ENCODE measurements around the gene ELP2.
"Not testable (repeated sequence)": the region's sequence is repeated elsewhere in the genome, so short reads cannot be mapped to it uniquely, and the experiment has no call there.

ELP2 gene

DNA sequence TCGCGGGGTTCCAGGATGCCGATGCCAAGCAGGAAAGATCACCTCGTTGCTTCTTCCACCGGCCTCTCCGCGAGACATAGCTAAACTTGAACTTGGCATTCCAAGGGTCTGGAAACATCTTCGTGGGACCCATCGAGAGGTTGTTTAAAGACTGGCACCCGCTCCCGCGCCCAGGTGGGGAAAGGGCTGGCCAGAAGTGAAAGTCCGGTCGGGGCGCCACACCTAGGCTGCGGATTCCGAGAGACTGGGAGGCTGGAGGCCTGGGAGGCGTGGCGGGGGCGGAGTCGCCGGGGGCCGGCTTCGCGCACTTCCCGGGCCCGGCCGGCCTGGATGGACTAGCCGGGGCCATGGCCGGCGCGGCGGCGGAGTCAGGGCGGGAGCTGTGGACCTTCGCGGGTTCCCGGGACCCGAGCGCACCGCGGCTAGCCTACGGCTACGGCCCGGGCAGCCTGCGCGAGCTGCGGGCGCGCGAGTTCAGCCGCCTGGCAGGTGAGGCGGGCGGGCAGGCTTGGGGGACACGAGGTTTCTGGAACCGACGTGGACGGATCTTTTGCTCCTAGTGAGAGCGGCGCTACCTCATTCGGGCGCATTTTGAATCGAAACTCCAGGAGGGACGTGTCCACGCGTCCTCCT, 57.6 kb downstream of the ELP2 start, which contains the start of gene MOCOS:
Gene MOCOS (plus strand): TSS at position 305 of the 633 bp plus-strand sequence. CDS start 43 bp downstream, at position 348.
- no peak for DNase-seq (ENCODE audit: low read depth in 2 of 2, low spot score in 1 of 2)

DNA sequence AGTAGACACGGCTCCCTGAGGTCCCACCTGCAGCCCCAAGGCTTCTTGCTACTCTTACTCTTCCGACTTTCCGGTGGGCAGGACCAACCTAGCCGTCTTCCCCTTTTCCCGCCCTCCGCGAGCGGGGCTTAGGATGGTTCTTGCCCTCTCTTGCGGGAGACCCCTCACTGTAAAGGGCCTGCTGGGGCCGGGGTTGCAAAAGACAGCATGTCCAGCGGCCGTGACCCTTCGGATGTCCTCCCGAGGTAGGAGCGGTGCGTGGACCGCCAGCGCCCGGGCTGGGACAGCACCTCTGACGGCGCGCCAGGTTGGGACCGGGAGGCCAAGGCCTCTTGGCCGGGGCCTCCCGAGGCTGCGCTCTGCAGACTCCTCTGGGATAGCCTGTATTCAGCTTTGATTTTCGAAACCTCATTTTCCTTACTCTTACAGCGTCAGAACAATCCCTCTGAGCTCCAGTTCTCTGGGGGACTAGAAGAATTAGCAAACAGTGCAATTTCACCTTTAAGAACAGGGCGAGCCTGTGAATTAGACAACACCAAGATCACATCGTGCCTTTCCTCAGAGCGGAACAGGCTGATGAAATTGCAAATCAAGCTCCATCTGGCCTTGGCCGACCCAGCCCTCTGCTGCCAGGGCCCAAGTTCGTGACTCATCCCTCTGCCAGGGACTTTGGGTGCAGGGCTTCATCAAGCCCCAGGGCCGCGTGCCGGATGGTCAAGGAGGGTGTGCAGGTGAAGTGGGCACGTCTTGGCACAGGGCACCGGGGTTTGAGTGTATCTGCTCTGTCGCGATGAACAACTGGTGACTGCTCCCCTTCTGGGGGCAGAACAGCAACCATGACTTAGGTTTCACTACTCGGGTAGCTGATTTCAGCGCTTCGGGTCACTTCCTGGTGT, 58.4 kb downstream of the ELP2 start:
- no peak for DNase-seq (ENCODE audit: low read depth in 2 of 2, low spot score in 1 of 2)

DNA sequence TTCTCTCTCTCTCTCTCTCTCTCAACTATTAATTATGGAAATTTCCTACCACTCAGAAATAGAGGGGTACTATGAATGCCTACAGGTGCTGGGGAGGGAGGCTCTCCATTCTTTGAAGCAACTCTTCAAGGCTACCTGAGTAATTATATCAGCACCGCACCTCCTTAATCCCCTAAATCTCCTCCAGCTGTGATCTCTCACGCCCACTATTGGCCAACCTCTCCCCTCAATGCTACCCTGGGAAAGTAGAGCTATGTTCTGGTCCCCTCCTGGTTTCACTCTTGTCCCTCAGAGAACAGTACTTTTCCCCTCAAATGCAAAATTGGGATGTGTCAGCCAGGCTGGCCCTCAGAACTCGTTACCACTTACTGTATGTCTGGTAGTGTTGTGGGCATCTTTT, 59.2 kb downstream of the ELP2 start:
- no peak for DNase-seq (ENCODE audit: low read depth in 2 of 2, low spot score in 1 of 2)

DNA sequence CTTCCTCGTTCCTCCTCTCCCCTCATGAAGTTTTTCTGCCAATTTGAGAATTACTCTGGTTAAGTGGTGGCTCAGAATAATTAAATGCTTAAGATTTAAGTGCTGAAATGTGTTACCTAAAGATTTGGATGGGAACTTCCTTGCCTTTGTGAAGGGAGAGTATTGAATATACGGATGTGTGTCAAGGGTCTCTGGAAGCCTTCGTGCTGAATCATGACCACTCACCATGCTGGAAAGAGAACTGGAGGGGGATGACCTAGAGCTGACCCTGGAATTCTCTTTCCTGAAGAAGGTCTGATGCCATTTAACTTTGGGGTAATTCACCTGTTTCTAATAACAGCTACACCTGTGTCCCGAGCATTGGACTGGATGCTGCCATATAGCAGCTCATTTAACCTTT, 59.8 kb downstream of the ELP2 start:
- no peak for DNase-seq (ENCODE audit: low read depth in 2 of 2, low spot score in 1 of 2)

DNA sequence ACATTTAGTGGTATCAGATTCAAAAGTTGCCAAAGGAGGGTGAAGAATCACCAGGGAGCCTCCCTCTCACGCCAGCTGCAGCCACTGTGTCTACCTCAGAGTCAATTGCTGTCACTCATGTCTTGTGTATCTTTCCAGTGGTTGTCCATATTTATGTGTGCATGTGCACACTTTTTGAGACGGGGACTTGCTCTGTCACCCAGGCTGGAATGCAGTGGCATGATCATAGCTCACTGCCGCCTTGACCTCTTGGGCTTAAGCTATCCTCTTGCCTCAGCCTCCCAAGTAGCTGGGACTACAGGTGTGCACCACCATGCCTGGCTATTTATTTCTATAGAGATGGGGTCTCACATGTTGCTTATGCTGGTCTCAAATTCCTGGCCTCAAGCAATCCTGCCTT, 61.6 kb downstream of the ELP2 start:
- no peak for DNase-seq (ENCODE audit: low read depth in 2 of 2, low spot score in 1 of 2)

DNA sequence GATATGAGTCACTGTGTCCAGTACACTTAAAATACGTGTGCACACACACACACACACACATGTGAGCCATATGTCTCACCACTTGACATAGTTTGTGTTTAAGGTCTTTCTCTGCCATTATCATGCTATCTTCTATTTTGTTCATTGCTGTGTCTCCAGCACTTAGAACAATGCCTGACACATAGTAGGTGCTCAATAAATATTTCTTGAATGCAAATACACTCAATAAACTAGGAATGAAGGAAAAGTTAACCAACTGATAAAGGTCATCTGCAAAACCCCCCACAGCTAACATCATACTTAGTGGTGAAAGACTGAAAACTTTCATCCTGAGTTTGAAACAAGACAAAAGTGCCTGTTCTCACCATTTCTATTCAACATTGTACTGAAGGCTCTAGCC, 62.0 kb downstream of the ELP2 start:
- DNase-seq (ENCODE audit: low read depth in 2 of 2, low spot score in 1 of 2), result no peak

DNA sequence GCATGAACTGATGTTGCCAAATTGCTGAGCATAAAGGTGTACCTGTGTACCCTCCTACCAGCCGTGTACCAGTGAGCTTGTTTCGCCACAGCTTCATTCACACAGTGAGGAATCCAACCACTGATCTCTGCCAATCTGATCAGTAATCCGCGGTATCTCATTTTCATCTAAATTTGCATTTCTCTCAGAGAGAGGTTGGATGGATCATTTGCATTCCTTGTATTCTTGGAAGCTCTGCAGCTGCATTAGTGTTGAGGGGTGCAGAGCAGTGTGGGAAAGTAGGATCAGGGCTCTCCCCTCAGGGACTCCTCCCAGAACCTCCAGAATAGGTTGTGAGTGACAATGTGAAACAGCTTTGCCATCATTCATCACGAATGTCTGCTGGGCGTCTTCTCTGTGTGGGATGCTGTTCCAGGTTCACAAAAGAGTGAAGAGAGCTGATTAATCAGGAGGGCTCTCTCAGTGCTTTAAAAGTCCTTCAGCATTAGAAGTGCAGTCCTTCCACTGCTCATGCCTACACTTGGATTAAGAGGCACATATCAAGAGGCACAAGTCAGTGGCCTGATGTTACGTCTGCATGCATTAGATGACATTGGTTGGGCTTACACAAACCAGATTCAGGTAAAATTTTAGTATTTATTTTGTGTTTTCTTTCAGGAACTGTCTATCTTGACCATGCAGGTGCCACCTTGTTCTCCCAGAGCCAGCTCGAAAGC, 65.1 kb downstream of the ELP2 start:
- DNase-seq (ENCODE audit: low read depth in 2 of 2, low spot score in 1 of 2), result no peak

DNA sequence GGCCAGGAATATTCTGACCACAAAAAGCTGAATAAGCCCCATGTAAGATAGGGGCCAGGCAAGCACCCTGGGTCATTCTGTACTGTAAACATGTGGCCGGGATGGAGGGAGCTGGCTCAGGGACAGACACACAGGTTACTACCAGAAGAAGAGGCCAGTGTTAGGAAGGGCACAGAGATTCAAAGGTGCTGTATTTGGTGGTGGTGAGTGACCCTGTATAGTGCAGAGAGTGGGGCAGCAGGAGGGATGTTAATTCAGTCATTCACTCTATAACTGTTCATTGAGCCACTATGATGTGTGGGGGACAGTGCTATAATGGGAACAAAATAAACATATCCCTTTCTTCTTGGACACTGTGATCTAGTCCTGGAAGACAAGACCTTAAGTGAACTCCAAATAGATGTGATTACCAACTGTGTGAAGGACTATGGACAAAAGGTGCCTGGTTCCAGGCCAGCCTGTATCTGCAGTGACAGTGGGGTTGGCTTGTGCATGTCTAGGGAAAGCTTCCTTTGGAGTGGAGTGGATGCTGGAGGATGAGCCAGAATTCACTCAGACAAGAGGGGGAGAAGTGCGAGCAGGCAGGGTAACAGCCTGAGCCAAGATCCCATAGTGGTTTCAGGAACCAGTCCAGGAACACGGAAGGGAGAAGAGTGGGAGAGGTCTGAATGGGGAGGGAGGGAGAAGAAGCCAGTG, 65.9 kb downstream of the ELP2 start:
- no peak for DNase-seq (ENCODE audit: low read depth in 2 of 2, low spot score in 1 of 2)

DNA sequence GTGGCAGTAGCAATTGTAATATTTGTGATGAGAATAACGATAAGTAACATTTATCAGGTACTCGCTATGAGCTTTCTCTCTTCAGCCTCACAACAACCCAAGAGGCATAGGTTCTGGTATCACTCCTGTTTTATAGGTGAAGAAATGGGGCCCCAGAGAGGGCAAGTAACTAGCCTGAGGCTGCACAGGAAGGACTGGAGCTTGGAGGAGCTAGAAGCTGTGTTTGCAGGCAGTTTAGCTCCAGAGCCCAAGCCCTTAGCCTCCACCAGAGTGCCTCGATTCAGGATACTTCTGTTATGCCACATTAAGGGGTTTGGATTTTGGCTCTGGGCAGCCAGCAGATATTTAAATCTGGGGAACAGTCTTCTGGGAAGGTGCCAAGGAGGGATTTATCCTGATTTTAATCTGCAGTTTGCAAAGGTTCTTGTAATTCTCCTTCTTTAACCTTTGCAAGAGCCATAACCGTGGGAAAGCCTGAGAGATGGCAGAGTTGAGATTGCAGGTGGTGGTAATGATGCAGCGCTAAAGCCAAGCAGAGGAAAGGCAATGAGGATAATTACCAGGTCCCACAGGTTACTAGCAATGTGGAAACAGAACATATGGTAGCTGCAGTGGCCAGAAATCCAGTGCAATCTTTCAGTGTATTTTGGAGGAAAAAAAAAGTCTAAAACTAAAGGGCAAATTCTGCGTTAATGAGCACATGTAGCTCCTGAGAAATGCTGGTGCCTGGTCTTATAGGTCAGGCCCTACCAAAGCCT, 66.7 kb downstream of the ELP2 start:
- DNase-seq (ENCODE audit: low read depth in 2 of 2, low spot score in 1 of 2), result no peak

DNA sequence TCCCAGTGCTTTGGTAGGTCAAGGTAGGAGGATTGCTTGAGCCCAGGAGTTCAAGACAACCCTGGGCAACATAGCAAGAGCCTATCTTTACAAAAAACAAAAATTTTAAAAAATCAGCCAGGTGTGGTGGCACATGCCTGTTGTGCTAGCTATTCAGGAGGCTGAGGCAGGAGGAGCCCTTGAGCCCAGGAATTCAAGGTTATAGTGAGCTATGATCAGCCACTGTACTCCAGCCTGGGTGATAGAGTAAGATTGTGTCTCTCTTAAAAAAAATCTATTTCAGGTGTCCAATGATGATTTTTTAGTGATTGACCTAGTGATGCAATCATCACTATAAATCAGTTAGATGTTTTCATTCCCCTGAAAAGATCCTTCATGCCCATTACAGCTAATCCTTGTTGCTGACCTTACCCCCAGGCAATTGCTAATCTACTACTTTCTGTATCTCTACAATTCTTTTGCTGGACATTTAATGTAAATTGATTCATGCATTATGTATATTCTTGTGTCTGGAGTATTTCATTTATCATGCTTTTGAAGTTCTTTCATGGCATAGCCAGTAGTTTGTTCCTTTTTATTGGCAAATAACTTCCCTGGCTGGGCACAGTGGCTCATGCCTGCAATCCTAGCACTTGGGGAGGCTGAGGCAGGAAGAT, 67.9 kb downstream of the ELP2 start:
- DNase-seq (ENCODE audit: low read depth in 2 of 2, low spot score in 1 of 2), result no peak

DNA sequence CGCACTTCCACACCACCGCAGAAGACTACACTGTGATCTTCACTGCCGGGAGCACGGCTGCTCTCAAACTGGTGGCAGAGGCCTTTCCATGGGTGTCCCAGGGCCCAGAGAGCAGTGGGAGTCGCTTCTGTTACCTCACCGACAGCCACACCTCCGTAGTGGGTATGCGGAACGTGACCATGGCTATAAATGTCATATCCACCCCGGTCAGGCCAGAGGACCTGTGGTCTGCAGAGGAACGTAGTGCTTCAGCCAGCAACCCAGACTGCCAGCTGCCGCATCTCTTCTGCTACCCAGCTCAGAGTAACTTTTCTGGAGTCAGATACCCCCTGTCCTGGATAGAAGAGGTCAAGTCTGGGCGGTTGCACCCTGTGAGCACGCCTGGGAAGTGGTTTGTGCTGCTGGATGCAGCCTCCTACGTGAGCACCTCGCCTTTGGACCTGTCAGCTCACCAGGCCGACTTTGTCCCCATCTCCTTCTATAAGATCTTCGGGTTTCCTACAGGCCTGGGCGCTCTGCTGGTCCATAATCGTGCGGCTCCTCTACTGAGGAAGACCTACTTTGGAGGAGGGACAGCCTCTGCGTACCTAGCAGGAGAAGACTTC, 70.1 kb downstream of the ELP2 start:
- no peak for DNase-seq (ENCODE audit: low read depth in 2 of 2, low spot score in 1 of 2)

DNA sequence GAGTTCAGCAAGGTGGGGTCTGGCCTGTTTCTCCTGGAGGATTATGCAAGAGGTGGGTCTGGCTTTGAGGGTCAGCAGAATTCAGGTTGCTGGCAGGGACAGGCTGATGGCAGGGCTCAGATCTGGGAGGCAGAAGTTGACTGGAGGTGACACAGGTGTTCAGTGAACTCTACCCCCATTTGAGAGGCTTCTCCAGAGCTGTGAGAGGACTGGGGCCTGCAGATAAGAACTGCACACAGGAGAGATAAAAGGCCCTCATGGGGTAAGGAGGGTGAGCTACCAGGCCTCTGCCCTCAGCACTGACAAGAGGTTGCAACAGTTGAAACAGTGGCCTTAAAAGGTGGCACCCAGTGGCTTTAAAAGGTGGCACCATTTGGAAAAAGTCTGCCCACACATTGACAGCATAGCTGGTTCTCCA, 70.7 kb downstream of the ELP2 start:
- no peak for DNase-seq (ENCODE audit: low read depth in 2 of 2, low spot score in 1 of 2)

DNA sequence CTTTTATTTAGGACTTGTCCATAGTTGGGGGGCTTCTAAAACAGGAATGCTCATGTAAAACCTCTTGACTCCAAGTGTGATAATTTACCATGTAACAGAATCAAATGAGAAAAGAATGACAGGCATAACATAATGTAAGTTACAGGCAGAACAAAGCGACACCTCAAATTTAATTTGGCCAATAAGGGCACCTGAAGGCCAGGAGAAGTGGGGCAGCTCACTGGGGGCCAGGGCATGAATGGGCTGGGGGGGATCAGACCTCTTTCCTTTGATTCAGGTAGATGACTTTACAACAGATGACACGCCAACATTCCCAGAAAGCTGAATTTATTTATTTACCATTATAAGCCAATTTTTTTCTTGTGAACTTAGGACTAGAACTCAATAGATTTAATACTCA, 72.1 kb downstream of the ELP2 start:
- no peak for DNase-seq (ENCODE audit: low read depth in 2 of 2, low spot score in 1 of 2)

DNA sequence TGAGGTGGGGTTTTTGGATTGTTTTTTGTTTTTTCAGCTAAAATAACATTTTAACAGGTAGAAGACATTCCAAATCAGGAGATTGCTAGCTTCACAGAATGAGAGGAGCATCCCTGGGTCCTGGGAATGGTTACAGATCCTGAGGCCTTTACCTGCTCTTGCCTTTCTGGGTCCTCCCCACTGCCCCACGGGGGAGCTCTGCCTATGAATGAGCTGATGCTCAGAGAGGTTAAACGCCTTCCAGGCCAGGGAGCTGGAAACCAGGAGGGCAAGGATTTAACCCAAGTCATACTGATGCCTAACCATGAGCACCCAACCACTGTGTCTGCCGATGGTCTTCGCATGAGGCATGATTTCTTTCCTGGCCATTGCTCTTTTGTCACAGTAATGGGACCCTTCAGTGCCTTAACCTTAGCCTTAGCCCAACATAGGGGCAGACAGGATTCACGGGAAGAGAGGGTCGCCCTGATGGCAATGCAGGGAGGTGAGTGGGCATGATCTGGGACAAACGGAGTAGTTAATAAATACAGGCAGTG, 73.7 kb downstream of the ELP2 start:
- DNase-seq (ENCODE audit: low read depth in 2 of 2, low spot score in 1 of 2), result no peak

DNA sequence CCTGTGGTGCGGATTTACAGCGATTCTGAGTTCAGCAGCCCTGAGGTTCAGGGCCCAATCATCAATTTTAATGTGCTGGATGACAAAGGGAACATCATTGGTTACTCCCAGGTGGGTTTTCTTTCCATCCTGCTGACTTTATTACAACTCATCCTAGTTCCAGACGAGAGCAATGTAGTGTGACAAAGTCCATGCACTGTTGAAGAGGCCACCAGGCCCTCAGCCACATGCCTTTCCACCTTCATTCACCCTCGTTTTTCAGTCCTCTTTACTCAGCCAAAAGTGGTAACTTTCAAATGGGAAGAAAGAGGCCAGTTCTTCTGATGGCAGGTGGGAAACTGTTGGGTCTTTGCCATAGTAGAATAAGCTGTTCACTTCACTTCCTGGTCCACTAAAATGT, 75.5 kb downstream of the ELP2 start:
- no peak for DNase-seq (ENCODE audit: low read depth in 2 of 2, low spot score in 1 of 2)

DNA sequence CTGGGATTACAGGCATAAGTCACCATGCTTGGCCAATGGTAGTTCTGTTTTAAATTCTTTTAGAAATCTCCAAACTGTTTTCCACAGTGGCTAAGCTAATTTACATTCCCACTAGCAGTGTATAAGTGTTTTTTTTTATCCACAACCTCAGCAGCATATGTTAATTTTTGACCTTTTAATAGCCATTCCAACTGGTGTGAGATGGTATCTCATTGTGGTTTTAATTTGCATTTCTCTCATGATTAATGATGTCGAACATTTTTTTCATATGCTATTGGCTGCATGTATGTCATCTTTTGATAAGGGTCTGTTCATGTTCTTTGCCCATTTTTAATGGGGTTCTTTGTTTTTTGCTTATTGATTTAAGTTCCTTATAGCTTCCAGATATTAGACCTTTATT, 77.6 kb downstream of the ELP2 start:
- DNase-seq (ENCODE audit: low read depth in 2 of 2, low spot score in 1 of 2), result no peak

DNA sequence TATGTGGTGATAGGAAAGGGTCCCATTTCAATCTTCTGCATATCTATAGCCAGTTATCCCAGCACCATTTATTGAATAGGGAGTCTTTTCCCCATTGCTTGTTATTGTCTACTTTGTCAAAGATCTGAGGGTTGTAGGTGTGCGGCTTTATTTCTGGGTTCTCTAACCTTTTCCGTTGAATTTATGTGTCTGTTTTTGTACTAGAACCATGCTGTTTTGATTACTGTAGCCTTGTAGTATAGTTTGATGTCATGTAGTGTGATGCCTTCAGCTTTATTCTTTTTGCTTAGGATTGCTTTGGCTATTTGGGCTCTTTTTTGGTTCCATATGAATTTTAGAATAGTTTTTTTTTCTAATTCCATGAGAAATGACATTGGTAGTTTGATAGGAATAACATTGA, 78.3 kb downstream of the ELP2 start:
- not testable (repeated sequence) for DNase-seq (ENCODE audit: low read depth in 2 of 2, low spot score in 1 of 2)

DNA sequence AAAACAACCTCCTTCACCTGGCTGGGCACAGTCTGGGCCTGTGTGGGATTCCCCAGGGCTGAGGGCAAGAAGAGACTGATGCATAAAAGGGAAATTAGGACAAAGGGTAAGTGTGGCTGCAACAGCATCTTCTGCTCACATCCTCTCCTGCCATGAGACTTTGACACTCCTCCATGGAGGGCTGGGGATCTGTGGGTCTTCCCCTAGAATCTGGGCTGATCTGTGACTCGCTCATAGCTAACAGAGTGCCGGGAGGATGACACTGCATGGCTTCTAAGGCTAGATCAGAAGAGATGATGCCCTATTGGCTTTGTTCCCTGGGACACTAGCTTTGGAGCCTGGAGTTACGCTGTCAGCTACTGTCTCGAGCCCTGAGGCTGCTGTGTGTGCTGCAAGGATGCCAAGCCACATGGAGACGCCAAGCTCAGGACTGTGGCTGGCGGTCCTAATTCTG, 81.9 kb downstream of the ELP2 start:
- no peak for DNase-seq (ENCODE audit: low read depth in 2 of 2, low spot score in 1 of 2)

All from stimulated activated CD8-positive, alpha-beta memory T cell treated with anti-CD3 and anti-CD28 coated beads, Interleukin-4, amount 100 ng/mL, for 4 hours (primary cell).